ELR (cell line): Measurements from ENCODE around the gene RNASE8.
"Not testable (repeated sequence)": the region's sequence is repeated elsewhere in the genome, so short reads cannot be mapped to it uniquely, and the experiment has no call there.

Experiments used
- DNase-seq: peaks from one replicate; pipeline ENCODE4 v3.0.0-alpha.2; 2015; ENCODE audit warnings: low read depth

RNASE8 gene

GRCh38 chr14:21030531-21030930 is 27.1 kb upstream of the RNASE8 start:
- no peak for DNase-seq

- no peak for DNase-seq
Measured at GRCh38 chr14:21032326-21033132, 25.1 kb upstream of the RNASE8 start.

GRCh38 chr14:21033133-21033698 is 24.4 kb upstream of the RNASE8 start:
- DNase-seq = no peak

- DNase-seq = no peak
Measured at GRCh38 chr14:21034707-21035106, 22.9 kb upstream of the RNASE8 start, which contains the start of gene RNASE13. RNASE13 (minus strand) TSS chr14:21034807; CDS start chr14:21034288, 519 bp downstream.

- no peak for DNase-seq
Measured at GRCh38 chr14:21036751-21037150, 20.9 kb upstream of the RNASE8 start.

GRCh38 chr14:21037156-21037555 is 20.5 kb upstream of the RNASE8 start:
- DNase-seq = no peak

- DNase-seq = no peak
Measured at GRCh38 chr14:21038441-21039422, 18.9 kb upstream of the RNASE8 start.

- DNase-seq = peak; percentile 61
Measured at GRCh38 chr14:21039585-21040369, 17.8 kb upstream of the RNASE8 start.

GRCh38 chr14:21040370-21040925 is 17.2 kb upstream of the RNASE8 start:
- DNase-seq = no peak

GRCh38 chr14:21040941-21041340 is 16.7 kb upstream of the RNASE8 start:
- not testable (repeated sequence) for DNase-seq

- peak; percentile 42 for DNase-seq
Measured at GRCh38 chr14:21041676-21042433, 15.8 kb upstream of the RNASE8 start, which contains the start of gene RNASE7. RNASE7 (plus strand) TSS chr14:21042362; CDS start chr14:21042993, 631 bp downstream.

GRCh38 chr14:21042918-21043317 is 14.7 kb upstream of the RNASE8 start:
- no peak for DNase-seq

- DNase-seq = no peak
Measured at GRCh38 chr14:21043387-21043973, 14.1 kb upstream of the RNASE8 start.

- no peak for DNase-seq
Measured at GRCh38 chr14:21043974-21044618, 13.5 kb upstream of the RNASE8 start.

- no peak for DNase-seq
Measured at GRCh38 chr14:21047378-21047781, 10.2 kb upstream of the RNASE8 start.

GRCh38 chr14:21048638-21049037 is 9.0 kb upstream of the RNASE8 start:
- no peak for DNase-seq

- peak; percentile 57 for DNase-seq
Measured at GRCh38 chr14:21049271-21049673, 8.3 kb upstream of the RNASE8 start.

GRCh38 chr14:21050597-21050996 is 7.0 kb upstream of the RNASE8 start:
- no peak for DNase-seq
